ENCODE data around the gene CLDN16.

Gene CLDN16

GRCh38 chr3:190378240-190378891 is 9.6 kb upstream of the CLDN16 start:
- in situ Hi-C loops (cut with MboI; ENCODE audit: low sequenced_read_pairs), result loop anchor here (25.0 kb wide), 1 partner anchor 416 kb away; no protein-coding TSS in a partner anchor

DNA sequence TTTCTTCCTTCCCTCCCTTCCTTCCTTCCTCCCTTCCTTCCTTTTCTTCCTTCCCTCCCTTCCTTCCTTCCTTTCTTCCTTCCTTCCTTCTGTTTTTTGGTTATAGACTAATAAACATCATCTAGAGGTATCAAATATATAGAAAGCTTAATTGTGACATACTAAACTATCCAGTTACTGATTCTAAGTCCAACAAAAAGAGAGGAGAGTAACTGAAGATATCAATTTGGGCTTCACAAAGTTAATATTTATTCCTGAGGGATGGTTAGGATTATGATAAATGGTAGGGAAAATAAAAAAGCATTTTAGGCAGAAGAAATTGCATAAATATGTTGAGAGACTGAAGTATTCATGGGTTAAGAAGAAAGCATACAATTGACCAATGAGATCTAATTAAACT is 7.8 kb upstream of the CLDN16 start:
- in situ Hi-C loops (cut with MboI; ENCODE audit: low sequenced_read_pairs), result loop anchor here (25.0 kb wide), 1 partner anchor 418 kb away; no protein-coding TSS in a partner anchor

GRCh38 chr3:190381441-190381840 is 6.5 kb upstream of the CLDN16 start:
- in situ Hi-C loops (cut with MboI; ENCODE audit: low sequenced_read_pairs), result loop anchor here (25.0 kb wide), 1 partner anchor 419 kb away; no protein-coding TSS in a partner anchor

DNA sequence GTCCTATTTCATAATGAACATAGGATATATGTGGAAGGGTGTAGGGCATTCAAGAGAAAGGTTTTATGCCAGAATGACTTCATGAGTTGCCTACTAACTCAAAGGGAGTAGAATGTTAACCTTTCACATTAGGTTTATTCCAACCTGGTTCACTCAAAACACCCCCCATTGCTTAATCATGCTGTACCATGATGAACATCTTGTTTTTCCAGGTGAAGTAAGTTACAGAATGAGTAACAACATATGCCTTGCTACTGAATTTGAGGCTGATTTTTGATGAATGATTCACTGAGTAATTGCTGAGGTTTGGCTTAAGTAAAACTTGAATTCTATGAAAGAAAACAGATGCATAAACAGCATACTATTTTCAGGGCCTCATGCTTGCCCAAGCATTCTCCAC is 5.9 kb upstream of the CLDN16 start:
- in situ Hi-C loops (cut with MboI; ENCODE audit: low sequenced_read_pairs), result loop anchor here (25.0 kb wide), 1 partner anchor 420 kb away; no protein-coding TSS in a partner anchor

GRCh38 chr3:190384309-190384756 is 3.6 kb upstream of the CLDN16 start:
- in situ Hi-C loops (cut with MboI; ENCODE audit: low sequenced_read_pairs), result loop anchor here (25.0 kb wide), 1 partner anchor 422 kb away; no protein-coding TSS in a partner anchor

DNA sequence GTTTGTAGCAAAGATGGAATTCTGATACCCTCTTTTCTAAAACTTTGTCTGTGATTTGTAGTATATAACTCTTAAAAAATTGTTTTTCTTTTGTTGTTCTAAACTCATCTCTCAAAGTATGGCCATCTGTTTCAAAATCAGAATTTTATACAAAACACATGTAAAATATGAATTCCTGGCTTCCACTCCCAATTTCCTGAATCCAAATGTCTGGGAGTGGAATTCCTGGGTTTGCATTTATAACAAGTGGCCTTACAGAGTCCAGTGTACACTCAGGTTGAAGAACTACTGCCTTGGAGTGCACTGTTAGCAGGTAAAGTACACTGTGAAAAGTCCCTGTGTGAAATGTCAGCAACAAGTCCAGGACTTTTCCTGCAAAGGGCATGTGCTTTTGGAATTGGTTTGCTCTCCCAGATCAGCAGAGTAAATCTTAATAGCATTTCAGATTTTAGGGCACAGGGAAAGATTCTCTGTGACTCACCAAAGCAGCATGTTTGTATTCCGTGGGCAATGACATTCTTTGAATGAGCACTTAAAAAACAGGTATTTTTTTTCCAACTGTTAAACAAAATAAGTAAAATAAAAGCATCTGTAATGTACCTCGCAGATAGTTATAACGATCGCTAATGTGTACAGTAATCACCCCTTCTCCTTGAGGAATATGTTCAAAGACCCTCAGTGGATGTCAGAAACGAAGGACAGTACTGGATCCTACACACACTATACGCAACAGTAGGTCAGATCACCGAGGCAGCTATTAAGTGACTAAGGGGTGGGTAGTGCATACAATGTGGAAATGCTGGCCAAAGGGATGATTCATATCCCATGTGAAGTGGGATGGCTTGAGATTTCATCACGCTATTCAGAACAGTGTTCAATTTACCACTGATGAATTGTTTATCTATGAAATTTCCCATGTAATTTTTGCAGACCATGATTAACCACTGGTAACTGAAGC is 2.0 kb upstream of the CLDN16 start:
- in situ Hi-C loops (cut with MboI; ENCODE audit: low sequenced_read_pairs), result loop anchor here (25.0 kb wide), 1 partner anchor 424 kb away; no protein-coding TSS in a partner anchor

GRCh38 chr3:190388703-190389102 is 740 bp downstream of the CLDN16 start:
- in situ Hi-C loops (cut with MboI; ENCODE audit: low sequenced_read_pairs), result loop anchor here (25.0 kb wide), 1 partner anchor 426 kb away; no protein-coding TSS in a partner anchor

- in situ Hi-C loops (cut with MboI; ENCODE audit: low sequenced_read_pairs), result loop anchor here (25.0 kb wide), 1 partner anchor 434 kb away; no protein-coding TSS in a partner anchor
These were observed 8.0 kb downstream of the CLDN16 start for GRCh38 chr3:190396001-190396400.

DNA sequence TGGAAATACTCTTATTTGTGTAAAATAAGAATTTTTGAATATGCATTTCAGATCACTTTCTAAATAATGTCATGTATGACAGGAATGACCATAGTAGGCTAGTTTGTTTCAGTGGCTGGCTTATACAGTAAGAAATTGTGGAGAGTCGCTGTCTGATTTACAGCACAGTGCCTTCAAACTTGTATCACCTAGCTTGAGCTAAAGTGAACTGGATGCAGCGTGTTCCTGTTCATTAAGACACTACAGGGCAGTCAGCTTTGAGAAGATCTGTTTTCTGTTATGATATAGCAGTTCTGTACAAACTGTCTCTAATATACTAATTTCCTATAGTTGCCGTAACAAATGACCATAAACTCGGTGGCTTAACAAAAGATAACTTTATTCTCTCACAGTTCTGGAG is 9.9 kb downstream of the CLDN16 start:
- in situ Hi-C loops (cut with MboI; ENCODE audit: low sequenced_read_pairs), result loop anchor here (25.0 kb wide), 1 partner anchor 436 kb away; no protein-coding TSS in a partner anchor

DNA sequence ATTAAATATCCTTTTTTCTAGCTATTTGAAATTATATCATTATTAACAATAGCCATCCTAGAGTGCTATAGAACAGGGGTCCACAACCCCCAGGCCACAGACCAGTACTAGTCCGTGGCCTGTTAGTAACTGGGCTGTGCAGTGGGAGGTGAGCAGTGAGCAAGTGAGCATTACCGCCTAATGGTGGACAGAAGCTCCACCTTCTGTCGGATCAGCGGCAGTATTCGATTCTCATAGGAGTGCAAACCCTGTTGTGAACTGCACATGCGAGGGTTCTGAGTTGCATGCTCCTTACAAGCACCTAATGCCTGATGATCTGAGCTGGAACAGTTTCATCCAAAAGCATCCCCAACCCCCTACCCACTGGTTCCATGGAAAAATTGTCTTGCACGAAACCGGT is 11.7 kb downstream of the CLDN16 start:
- in situ Hi-C loops (cut with MboI; ENCODE audit: low sequenced_read_pairs), result loop anchor here (25.0 kb wide), 1 partner anchor 437 kb away; no protein-coding TSS in a partner anchor

DNA sequence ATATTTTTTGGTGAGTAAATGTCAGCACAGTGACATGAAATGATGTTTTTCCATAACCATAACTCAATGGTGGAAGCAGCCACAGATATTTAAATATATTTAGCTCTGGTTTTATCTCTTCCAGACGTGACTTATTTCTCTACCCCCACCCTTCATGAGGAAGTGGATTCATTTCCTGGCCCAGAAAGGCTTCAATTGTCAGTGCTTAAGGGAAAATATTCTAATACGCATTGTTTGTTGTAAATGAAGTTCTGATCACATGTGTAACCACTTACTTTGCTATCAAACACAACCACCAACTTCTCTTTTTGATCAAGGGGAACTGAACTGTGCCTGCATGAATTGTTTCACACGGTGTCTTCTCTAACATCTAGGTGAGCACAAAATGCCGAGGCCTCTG is 14.0 kb downstream of the CLDN16 start:
- in situ Hi-C loops (cut with MboI; ENCODE audit: low sequenced_read_pairs), result no loop called here

- in situ Hi-C loops (cut with MboI; ENCODE audit: low sequenced_read_pairs), result no loop called here
These were observed 16.8 kb downstream of the CLDN16 start for GRCh38 chr3:190404715-190405114.

DNA sequence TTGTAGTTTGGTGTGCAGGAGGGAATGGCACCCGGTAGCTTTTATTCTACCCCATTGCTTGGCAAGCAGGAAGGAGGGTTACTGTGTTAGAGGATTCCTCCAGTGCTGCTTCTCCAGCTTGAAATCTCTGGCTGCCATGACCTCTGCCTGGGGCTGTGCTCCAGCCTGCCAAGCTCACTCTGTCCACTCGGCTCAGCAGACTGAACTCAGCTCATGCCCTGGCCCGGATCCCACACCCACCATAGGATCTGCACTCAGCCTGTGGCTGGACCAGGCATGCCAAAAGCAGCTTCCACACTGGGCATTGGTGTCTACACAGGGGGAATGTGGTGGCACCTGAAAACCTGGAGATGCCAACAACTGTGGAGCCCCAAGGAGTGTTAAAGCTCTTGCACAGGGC is 26.3 kb downstream of the CLDN16 start:
- in situ Hi-C loops (cut with MboI; ENCODE audit: low sequenced_read_pairs), result no loop called here

- in situ Hi-C loops (cut with MboI; ENCODE audit: low sequenced_read_pairs), result no loop called here
These were observed 36.1 kb downstream of the CLDN16 start for GRCh38 chr3:190424108-190424477.

- in situ Hi-C loops (cut with MboI; ENCODE audit: low sequenced_read_pairs), result no loop called here
These were observed 36.8 kb downstream of the CLDN16 start for GRCh38 chr3:190424478-190425439.

GRCh38 chr3:190425833-190426232 is 37.9 kb downstream of the CLDN16 start:
- in situ Hi-C loops (cut with MboI; ENCODE audit: low sequenced_read_pairs), result no loop called here

DNA sequence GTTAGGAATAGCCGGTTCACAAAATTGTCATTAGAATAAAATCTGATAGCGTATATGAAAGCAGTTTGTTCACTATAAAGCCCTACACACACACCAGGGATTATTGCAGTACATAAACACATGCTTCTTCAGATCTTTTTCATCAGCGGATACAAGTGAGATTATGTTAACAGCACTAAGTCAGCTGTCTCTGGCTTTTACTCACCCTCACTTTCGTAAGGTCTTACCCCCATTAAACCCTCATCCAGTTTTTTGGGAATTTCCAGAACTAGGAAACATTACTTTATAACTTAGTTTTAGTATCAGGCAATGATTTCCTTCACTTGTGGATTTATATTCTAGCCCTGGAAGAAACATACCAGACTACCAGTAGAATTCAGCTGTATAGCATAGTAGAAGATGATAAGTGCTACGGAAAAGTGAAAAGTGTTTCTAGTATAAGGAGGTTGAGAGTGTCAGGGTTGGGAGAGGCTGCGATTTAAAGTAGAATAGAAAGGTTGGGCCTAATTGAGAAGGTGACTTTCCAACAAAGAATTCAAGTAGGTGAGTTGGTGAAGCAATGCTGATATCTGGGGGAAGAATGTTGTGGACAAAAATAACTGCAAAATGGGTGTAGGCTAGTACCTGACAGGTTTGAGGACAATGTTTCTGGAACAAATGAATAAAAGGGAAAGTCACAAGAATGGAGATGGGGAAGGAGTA is 39.0 kb downstream of the CLDN16 start:
- in situ Hi-C loops (cut with MboI; ENCODE audit: low sequenced_read_pairs), result no loop called here

DNA sequence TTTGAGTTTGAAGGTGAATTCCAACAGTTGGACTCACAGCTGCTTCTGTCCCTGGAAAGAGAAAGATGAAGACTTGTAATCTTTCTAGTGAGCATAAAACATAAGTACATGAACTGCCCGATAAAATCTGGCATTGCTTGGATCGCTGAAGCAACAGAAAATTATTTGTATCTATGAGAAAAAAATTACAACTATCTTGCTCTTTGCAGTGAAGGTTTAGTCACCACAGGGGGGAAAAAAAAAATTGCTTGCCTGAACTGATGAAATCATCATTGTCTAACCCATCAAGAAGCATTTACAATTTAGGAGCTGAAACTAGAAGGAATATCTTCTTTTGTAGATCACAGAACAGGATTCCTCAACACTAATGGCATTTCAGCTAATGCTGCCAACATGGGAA is 41.7 kb downstream of the CLDN16 start:
- in situ Hi-C loops (cut with MboI; ENCODE audit: low sequenced_read_pairs), result no loop called here

GRCh38 chr3:190430906-190431305 is 42.9 kb downstream of the CLDN16 start:
- in situ Hi-C loops (cut with MboI; ENCODE audit: low sequenced_read_pairs), result no loop called here

GRCh38 chr3:190432216-190432615 is 44.3 kb downstream of the CLDN16 start:
- in situ Hi-C loops (cut with MboI; ENCODE audit: low sequenced_read_pairs), result no loop called here

All from HL-60/S4 treated with retinoic acid at 250 ng/mL for 4 days and 3 days (cell line).